Muscle layer of colon (tissue), 2 donors: ENCODE measurements around the gene TMEM52.

ENCODE experiments used
- H3K27ac ChIP-seq: one replicate; pipeline ENCODE4 v1.7.0; 2013; ENCODE audit warnings: low read depth, mild to moderate bottlenecking, low read length, moderate library complexity
- H3K27me3 ChIP-seq, 2 donors: one replicate each; pipeline ENCODE4 v1.7.0; 2013; ENCODE audit warnings: low read length in 2 of 2, mild to moderate bottlenecking in 2 of 2; ENCODE audit not compliant: insufficient read depth in 2 of 2, control insufficient read depth in 1 of 2
- H3K36me3 ChIP-seq: one replicate; pipeline ENCODE4 v1.7.0; 2013; ENCODE audit warnings: mild to moderate bottlenecking, low read length; ENCODE audit not compliant: insufficient read depth
- H3K4me1 ChIP-seq: one replicate; pipeline ENCODE4 v1.7.0; 2013; ENCODE audit warnings: mild to moderate bottlenecking, low read length; ENCODE audit not compliant: insufficient read depth
- H3K4me3 ChIP-seq, 2 donors: one replicate each; pipeline ENCODE4 v1.7.0; 2013; ENCODE audit warnings: low read length in 2 of 2, low read depth in 1 of 2, mild to moderate bottlenecking in 1 of 2, moderate library complexity in 1 of 2
- H3K9ac ChIP-seq: one replicate; pipeline ENCODE4 v1.7.0; 2013; ENCODE audit warnings: low read length
- H3K9me3 ChIP-seq: one replicate; pipeline ENCODE4 v1.7.0; 2013; ENCODE audit warnings: mild to moderate bottlenecking, low read length
- donor health status: abdominal sarcoma.
- donor health status: Adenocarcinoma of cecum.

Gene TMEM52

DNA sequence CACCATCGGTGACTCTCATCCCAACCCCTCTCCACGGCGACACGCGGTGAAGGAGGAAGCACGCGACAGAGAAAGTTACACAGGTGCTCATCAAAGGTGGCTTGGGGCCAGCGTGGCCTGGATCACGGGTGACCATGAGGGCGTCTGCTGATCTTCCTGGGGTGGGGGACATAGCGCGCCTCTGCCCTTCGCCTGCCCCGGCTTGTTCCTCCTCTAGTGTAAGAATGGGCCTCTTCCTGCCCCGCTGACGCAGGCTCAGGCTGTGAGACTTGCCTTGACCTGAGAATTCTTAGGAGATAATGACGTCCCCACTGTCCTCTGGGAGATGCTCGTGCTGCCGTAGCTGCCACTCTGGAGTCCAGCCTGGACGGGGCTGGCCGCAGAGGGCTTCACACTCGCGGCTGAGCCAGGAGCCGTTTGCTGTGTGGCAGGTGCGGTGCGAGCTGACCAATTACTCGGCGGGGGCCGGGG is 39.0 kb upstream of the TMEM52 start:
- H3K36me3 ChIP-seq, result no peaks in the 10 kb centered on the region
- no peak overlapping the region for H3K27ac ChIP-seq
- H3K27me3 ChIP-seq, result peaks cover 6 to 36% of the 10 kb centered on the region in 2 donors
- H3K9ac ChIP-seq, result no peak overlapping the region
- no peaks in the 10 kb centered on the region for H3K9me3 ChIP-seq
- H3K4me3 ChIP-seq, result no peak overlapping the region
- no peaks in the 10 kb centered on the region for H3K4me1 ChIP-seq

DNA sequence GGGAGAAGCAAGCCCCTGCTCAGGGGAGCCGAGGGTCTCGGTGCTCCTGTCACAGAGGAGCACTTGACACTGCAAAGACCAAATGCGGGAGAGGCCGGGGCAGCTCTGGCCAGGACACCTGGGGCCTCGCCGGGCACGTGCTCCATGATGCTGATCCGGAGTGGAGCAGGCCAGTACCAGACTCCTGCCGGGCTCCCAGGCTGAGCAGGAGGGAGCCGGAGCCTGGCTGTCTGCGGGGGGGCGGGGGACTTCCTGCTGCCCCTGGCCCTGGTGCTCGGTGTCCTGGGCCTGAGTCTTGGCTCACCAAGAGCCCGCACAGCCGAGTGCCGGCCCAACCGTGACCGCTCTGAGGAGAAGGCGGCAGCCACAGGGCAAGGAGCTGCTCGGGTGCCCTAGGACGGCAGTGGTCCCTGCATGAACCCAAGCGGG is 38.5 kb upstream of the TMEM52 start:
- H3K27me3 ChIP-seq, result peaks cover 6 to 36% of the 10 kb centered on the region in 2 donors
- no peaks in the 10 kb centered on the region for H3K4me1 ChIP-seq
- H3K36me3 ChIP-seq, result no peaks in the 10 kb centered on the region
- no peak overlapping the region for H3K9ac ChIP-seq
- no peak overlapping the region for H3K4me3 ChIP-seq
- H3K9me3 ChIP-seq, result no peaks in the 10 kb centered on the region
- H3K27ac ChIP-seq, result no peak overlapping the region

DNA sequence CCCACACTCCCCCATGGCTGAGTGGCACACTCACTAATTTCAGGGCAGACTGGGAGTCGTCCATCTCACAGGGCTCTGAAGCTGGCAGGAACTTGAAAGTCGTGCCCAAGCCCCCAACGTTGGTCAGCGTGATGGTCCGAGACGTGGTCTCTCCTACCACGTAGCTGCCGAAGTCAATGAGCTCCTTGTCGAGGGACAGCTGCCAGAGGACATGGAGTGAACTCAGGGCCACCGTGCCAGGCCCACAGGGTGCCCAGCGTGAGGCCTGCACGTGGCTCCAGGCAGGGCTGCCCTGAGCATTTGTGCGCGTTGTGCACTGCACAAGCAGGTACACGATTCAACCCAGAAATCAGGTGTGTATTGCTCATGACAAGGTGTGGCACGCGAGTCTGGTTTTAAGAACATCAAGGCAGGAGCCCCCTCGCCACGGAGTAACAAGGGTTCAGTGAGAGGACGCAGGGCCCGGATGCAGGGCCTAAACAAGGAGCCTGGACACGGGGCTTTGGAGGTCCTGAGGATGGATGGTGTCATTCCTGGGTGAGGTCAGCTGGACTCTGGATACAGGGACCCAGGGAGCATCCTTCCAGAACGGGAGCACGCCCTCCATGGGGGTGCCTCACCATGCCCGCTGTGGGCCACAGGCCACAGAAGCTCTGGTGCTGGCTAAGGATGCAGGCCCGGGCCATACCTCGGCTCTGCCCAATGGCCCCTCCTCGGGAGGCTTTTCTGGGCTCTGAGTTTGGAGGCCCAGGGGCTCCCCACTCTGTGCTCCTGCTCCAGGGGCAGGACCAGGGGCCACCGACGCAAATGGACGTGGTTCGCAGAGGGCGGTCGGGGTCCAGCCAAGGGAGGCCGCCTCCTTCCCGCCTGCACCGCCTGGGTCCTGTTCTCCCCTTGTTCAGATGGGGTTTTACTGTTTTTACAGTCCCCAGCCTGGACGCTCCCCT is 37.8 kb upstream of the TMEM52 start:
- Histone ChIP-seq H3K4me1 (no peaks in the 10 kb centered on the region), H3K9me3 (no peaks in the 10 kb centered on the region), H3K27me3 (peaks cover 6 to 36% of the 10 kb centered on the region in 2 donors), H3K9ac (no peak overlapping the region), H3K36me3 (no peaks in the 10 kb centered on the region), H3K4me3 (no peak overlapping the region), H3K27ac (no peak overlapping the region)

DNA sequence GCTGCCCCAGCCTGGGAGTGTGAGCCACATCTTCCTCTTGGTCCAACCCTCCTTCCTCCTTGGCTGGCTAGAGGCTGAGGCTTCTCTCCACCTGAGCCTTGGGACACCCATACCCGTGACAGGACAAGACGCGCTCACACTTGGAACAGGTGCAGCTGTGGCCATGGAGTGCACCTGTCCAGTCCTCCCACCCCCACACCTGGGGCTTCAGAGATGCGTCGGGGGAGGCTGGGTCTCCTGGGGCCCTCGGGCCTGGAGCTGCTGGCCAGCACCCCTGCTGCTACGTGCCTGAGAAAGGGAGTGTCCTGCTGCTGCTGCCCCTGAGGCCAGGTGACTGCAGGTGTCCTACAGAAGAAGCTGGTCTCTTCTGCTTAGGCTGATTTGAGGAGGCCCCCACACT is 37.0 kb upstream of the TMEM52 start:
- Histone ChIP-seq H3K27ac (no peak overlapping the region), H3K27me3 (peaks cover 6 to 29% of the 10 kb centered on the region in 2 donors), H3K36me3 (no peaks in the 10 kb centered on the region), H3K9me3 (no peaks in the 10 kb centered on the region), H3K9ac (no peak overlapping the region), H3K4me3 (no peak overlapping the region), H3K4me1 (no peaks in the 10 kb centered on the region)

DNA sequence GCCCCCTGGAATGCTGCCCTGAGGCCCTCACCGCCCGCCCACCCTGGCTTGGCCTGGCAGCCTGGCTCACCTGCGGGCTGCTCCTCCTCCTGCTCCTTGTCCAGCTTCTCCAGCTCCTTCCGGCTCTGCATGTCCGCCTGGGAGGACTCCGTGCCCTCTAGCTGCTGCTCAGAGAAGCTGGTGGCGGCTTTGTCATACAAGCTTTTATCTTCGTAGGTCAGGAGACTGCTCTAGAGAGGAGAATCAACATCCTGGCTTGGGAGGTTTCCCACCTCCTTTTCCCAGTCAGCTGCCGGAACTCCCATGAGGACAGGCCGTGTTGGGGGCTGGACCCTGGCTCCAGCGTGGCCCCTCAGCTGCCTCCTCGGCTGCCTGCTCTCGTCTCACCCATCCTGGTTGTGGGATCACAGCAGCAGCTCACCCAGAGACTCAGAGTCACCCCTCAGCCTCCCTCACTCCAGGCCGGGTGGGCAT is 36.6 kb upstream of the TMEM52 start:
- Histone ChIP-seq H3K4me3 (no peak overlapping the region), H3K4me1 (no peaks in the 10 kb centered on the region), H3K27me3 (peaks cover 6 to 25% of the 10 kb centered on the region in 2 donors), H3K9me3 (no peaks in the 10 kb centered on the region), H3K36me3 (no peaks in the 10 kb centered on the region), H3K9ac (no peak overlapping the region), H3K27ac (no peak overlapping the region)

DNA sequence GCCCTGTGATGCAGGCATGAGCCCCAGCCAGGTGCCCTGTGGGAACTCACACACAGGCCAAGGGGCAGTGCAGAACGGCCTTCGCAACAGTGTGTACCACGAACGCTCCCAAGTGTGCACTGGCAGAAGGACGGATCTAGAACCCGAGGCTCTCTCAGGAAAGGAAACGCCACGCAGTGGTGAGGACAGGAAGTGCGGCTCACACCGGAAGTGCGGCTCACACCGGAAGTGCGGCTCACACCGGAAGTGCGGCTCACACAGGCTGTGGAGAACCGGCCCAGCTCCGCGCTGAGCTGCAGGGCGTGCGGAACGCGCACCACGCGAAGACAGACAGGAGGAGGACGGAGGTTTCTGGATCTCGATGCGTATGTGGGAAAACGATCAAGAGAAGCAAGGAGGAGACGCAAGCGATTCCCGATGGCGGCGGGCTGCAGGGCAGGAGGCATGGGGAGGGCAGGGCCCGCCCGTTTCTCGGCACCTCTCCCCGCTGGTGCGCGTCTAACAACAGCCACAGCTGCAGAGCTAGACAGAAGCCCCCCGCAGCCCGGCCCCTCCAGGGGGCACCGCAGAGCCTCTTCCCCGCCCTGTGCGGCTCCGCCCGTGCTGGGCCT is 35.9 kb upstream of the TMEM52 start:
- H3K9ac ChIP-seq, result no peak overlapping the region
- H3K27me3 ChIP-seq, result peaks cover under 1 to 18% of the 10 kb centered on the region in 2 donors
- no peaks in the 10 kb centered on the region for H3K9me3 ChIP-seq
- no peaks in the 10 kb centered on the region for H3K4me1 ChIP-seq
- no peak overlapping the region for H3K27ac ChIP-seq
- no peaks in the 10 kb centered on the region for H3K36me3 ChIP-seq
- H3K4me3 ChIP-seq, result no peak overlapping the region

DNA sequence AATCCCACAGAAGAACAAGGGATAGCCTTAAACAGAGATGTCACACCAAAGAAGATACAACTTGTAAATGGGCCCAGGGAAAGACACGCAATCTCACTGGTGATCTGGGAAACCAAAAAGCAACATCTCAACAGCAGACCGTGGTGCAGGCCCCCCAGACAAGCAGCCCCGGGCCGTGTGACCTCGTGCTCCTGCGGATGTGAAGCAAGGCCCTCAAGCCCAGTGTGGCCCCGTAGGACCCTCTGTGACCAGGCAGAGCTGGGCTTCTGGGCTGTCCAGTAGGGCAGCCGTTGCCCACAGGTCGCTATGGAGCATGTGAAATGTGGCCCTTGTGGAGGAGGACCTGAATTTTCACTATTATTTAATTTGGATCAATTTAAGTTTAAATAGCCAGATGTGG is 34.9 kb upstream of the TMEM52 start:
- Histone ChIP-seq H3K9me3 (no peaks in the 10 kb centered on the region), H3K4me1 (no peaks in the 10 kb centered on the region), H3K4me3 (no peak overlapping the region), H3K27ac (no peak overlapping the region), H3K9ac (no peak overlapping the region), H3K27me3 (peaks cover 0 to 13% of the 10 kb centered on the region in 2 donors), H3K36me3 (no peaks in the 10 kb centered on the region)

DNA sequence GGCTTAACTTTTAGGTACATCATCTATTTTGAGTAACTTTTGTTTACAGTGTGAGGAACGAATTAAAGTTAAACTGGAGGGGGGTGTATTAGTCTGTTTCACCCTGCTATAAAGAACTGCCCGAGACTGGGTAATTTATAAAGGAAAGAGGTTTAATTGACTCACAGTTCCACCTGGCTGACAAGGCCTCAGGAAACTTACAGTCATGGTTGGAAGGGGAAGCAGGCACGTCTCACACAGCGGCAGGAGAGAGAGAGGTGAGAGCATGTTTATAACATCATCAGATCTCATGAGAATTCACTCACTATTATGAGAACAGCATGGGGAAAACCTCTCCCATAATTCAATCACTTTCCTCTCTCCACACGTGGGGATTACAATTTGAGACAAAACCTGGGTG is 31.9 kb upstream of the TMEM52 start:
- Histone ChIP-seq H3K9me3 (no peaks in the 10 kb centered on the region), H3K4me1 (no peaks in the 10 kb centered on the region), H3K4me3 (no peak overlapping the region), H3K27ac (no peak overlapping the region), H3K27me3 (no peaks in the 10 kb centered on the region), H3K36me3 (no peaks in the 10 kb centered on the region), H3K9ac (no peak overlapping the region)

DNA sequence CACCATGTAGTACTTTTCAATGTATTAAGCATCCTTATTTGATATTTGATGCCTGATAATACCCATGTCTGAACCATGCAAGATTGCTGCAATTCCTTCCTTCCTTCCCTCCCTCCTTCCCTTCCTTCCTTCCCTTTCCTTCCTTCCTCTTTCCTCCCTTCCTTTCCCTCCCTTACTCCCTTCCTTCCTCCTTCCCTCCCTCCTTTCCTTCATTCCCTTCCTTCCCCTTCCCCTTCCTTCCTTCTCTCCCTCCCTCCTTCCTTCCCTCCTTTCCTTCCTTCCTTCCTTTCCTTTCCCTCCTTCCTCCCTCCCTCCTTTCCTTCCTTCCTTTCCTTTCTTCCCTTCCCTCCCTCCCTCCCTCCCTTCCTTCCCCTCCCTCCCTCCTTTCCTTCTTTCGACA is 29.7 kb upstream of the TMEM52 start:
- H3K36me3 ChIP-seq, result no peaks in the 10 kb centered on the region
- H3K4me1 ChIP-seq, result no peaks in the 10 kb centered on the region
- no peaks in the 10 kb centered on the region for H3K9me3 ChIP-seq
- no peak overlapping the region for H3K4me3 ChIP-seq
- H3K9ac ChIP-seq, result no peak overlapping the region
- no peak overlapping the region for H3K27ac ChIP-seq
- peaks cover 0 to under 1% of the 10 kb centered on the region in 2 donors for H3K27me3 ChIP-seq

DNA sequence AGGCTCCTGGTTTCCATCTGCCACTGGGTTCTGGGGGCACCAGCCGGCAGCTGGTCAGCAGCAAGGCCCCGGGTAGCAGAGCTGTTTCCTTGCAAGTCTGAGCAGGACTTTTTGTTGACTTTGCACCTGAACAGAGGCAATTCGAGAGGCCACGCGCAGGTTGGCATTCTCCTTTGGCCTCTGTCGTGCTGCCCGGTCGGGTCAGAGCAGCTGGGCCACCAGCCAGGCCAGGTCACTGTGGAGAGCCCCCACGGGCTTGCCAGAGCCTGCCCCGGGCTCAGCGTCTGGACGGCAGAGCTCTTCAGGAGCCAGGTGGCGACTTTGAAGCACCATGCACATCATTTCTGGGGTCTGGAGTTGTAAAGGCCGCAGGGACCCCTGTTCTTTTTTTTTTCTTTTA is 28.4 kb upstream of the TMEM52 start:
- Histone ChIP-seq H3K4me1 (no peaks in the 10 kb centered on the region), H3K36me3 (no peaks in the 10 kb centered on the region), H3K9me3 (no peaks in the 10 kb centered on the region), H3K9ac (no peak overlapping the region), H3K27me3 (peaks cover 0 to 13% of the 10 kb centered on the region in 2 donors), H3K4me3 (no peak overlapping the region), H3K27ac (no peak overlapping the region)

DNA sequence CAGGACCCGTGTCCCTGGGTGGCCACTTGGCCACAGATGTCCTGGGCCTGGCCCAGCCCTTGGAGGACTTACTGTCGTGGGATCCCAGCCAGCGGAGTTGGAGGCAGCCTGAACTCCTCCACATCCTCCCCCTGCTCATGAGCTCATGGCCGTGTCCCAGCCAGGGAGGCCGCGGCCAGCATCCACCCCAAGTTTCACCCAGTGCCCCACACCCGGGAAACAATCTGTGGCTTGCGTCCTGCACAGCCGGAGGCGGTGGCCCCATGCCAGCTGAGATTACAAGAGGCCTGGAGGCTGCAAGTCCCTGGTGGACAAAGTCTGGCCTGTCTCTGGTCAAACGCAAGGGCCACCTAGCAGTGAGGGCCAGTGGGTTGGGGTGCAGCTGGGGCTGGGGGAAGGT is 27.5 kb upstream of the TMEM52 start:
- Histone ChIP-seq H3K4me1 (no peaks in the 10 kb centered on the region), H3K4me3 (no peak overlapping the region), H3K9ac (no peak overlapping the region), H3K27me3 (peaks cover 0 to 16% of the 10 kb centered on the region in 2 donors), H3K9me3 (no peaks in the 10 kb centered on the region), H3K27ac (no peak overlapping the region), H3K36me3 (no peaks in the 10 kb centered on the region)
